Astrocyte (in vitro differentiated cells and primary cell): ENCODE results near the gene BIN2. TPM values are rescaled to one million over a fixed set of nuclear protein-coding genes. Genes with fewer than 3 reads are reported as not detected.
"Not testable (repeated sequence)": the region's sequence is repeated elsewhere in the genome, so short reads cannot be mapped to it uniquely, and the experiment has no call there.

Source experiments
- DNase-seq: peaks from one replicate; pipeline ENCODE4 v3.0.0-alpha.2; 2010; ENCODE audit warnings: low read depth
- FAIRE-seq: peaks from 2 replicates; lab custom pipeline; 2011; peaks lifted over from hg19 to GRCh38; lab: Jason Lieb, UNC
- H2AFZ ChIP-seq: 2 replicates; pipeline ENCODE4 v1.6.0; 2012; ENCODE audit warnings: low read depth, low read length, inconsistent platforms
- H3K27ac ChIP-seq: 2 replicates; pipeline ENCODE4 v1.5.1; 2011; ENCODE audit warnings: low read depth, low read length, inconsistent platforms
- H3K27me3 ChIP-seq: 2 replicates; pipeline ENCODE4 v1.6.0; 2011; ENCODE audit warnings: low read length, inconsistent platforms; ENCODE audit not compliant: insufficient read depth
- H3K36me3 ChIP-seq: 2 replicates; pipeline ENCODE4 v1.5.1; 2011; ENCODE audit warnings: low read length, inconsistent platforms; ENCODE audit not compliant: insufficient read depth
- H3K4me1 ChIP-seq: 2 replicates; pipeline ENCODE4 v1.5.1; 2011; ENCODE audit warnings: low read length, inconsistent platforms; ENCODE audit not compliant: insufficient read depth
- H3K4me2 ChIP-seq: 2 replicates; pipeline ENCODE4 v1.6.0; 2012; ENCODE audit warnings: low read length, inconsistent platforms
- H3K4me3 ChIP-seq: 2 replicates; pipeline ENCODE4 v1.5.1; 2011; ENCODE audit warnings: low read depth, mild to moderate bottlenecking, low read length, inconsistent platforms; ENCODE audit not compliant: insufficient read depth
- H3K79me2 ChIP-seq: 2 replicates; pipeline ENCODE4 v1.6.0; 2012; ENCODE audit warnings: mild to moderate bottlenecking, low read length, inconsistent platforms; ENCODE audit not compliant: insufficient read depth
- H3K9ac ChIP-seq: 2 replicates; pipeline ENCODE4 v1.6.0; 2012; ENCODE audit warnings: mild to moderate bottlenecking, low read length, inconsistent platforms
- H3K9me3 ChIP-seq: 2 replicates; pipeline ENCODE4 v1.5.1; 2012; ENCODE audit warnings: low read depth, mild to moderate bottlenecking, low read length, inconsistent platforms; ENCODE audit not compliant: insufficient read depth
- H4K20me1 ChIP-seq: 2 replicates; pipeline ENCODE4 v1.6.0; 2012; ENCODE audit warnings: low read length, inconsistent platforms; ENCODE audit not compliant: insufficient read depth
- H3K27ac Mint-ChIP-seq: one replicate; pipeline ENCODE4 v1.8.0; 2021; ENCODE audit warnings: mild to moderate bottlenecking, mixed read lengths; ENCODE audit not compliant: unreplicated experiment
- H3K27me3 Mint-ChIP-seq: one replicate; pipeline ENCODE4 v1.8.0; 2021; ENCODE audit warnings: low read depth, mixed read lengths; ENCODE audit not compliant: unreplicated experiment
- H3K36me3 Mint-ChIP-seq: one replicate; pipeline ENCODE4 v1.8.0; 2021; ENCODE audit warnings: low read depth, mixed read lengths; ENCODE audit not compliant: unreplicated experiment
- H3K4me1 Mint-ChIP-seq: one replicate; pipeline ENCODE4 v1.8.0; 2021; ENCODE audit warnings: low read depth, mixed read lengths; ENCODE audit not compliant: unreplicated experiment
- H3K4me3 Mint-ChIP-seq: one replicate; pipeline ENCODE4 v1.8.0; 2021; ENCODE audit warnings: mild to moderate bottlenecking, moderate library complexity, mixed read lengths; ENCODE audit not compliant: unreplicated experiment
- H3K9me3 Mint-ChIP-seq: one replicate; pipeline ENCODE4 v1.8.0; 2021; ENCODE audit warnings: mild to moderate bottlenecking, mixed read lengths; ENCODE audit not compliant: unreplicated experiment
- EZH2 ChIP-seq: IDR thresholded peaks from 2 replicates; pipeline ENCODE4 v1.6.1; 2012; ENCODE audit warnings: mild to moderate bottlenecking, low read length, inconsistent platforms; ENCODE audit not compliant: insufficient read depth
- total RNA-seq: library from RNA; stranded (reverse); gene quantifications from 2 replicates; pipeline ENCODE4 v1.2.1, GENCODE V29; 2021
- TF ChIP-seq, protein P1 (sequence below): IDR thresholded peaks from 2 replicates; pipeline ENCODE4 v1.5.1; 2011; ENCODE audit warnings: low read depth, mild to moderate bottlenecking, inconsistent platforms, low read length, moderate library complexity; ENCODE audit not compliant: insufficient read depth

The BIN2 gene
- total RNA-seq, 1 donor from 2014 or later = not detected

DNA sequence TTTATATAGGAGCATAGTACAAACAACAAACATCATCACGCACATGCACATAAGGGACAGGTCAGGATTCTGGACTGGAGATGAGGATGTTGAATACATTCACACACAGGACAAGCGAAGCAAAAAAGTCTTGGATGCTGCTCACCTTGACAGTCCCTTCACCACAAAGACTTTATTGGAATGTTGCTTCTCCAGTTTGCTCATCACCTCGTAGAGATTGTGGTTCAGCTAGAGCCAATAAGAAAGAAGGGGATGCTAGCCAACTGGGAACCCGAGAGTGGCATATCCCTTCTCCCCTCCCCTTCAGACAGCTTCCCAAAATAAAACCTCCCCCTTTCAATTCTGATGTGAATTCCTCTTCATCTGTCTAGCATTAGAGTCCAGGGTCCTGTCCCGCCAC, 28.3 kb downstream of the BIN2 start:
- no peaks in the 10 kb centered on the region for H3K79me2 ChIP-seq
- Mint-ChIP-seq H3K27me3 (peaks cover 5% of the 10 kb centered on the region), H3K36me3 (no peaks in the 10 kb centered on the region), H3K4me1 (no peaks in the 10 kb centered on the region), H3K27ac (no peak overlapping the region), H3K9me3 (no peaks in the 10 kb centered on the region), H3K4me3 (no peak overlapping the region)
- no peaks in the 10 kb centered on the region for H3K27me3 ChIP-seq
- FAIRE-seq = no peak
- no peak overlapping the region for H3K4me3 ChIP-seq
- TF ChIP-seq EZH2 = no peak
- TF ChIP-seq, protein P1, sequence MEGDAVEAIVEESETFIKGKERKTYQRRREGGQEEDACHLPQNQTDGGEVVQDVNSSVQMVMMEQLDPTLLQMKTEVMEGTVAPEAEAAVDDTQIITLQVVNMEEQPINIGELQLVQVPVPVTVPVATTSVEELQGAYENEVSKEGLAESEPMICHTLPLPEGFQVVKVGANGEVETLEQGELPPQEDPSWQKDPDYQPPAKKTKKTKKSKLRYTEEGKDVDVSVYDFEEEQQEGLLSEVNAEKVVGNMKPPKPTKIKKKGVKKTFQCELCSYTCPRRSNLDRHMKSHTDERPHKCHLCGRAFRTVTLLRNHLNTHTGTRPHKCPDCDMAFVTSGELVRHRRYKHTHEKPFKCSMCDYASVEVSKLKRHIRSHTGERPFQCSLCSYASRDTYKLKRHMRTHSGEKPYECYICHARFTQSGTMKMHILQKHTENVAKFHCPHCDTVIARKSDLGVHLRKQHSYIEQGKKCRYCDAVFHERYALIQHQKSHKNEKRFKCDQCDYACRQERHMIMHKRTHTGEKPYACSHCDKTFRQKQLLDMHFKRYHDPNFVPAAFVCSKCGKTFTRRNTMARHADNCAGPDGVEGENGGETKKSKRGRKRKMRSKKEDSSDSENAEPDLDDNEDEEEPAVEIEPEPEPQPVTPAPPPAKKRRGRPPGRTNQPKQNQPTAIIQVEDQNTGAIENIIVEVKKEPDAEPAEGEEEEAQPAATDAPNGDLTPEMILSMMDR = no peak
- no peak overlapping the region for H3K4me2 ChIP-seq
- H3K4me1 ChIP-seq = no peaks in the 10 kb centered on the region
- H3K36me3 ChIP-seq = no peaks in the 10 kb centered on the region
- no peak overlapping the region for H3K9ac ChIP-seq
- no peaks in the 10 kb centered on the region for H3K9me3 ChIP-seq
- no peak for DNase-seq
- H3K27ac ChIP-seq = no peak overlapping the region
- no peaks in the 10 kb centered on the region for H4K20me1 ChIP-seq
- no peak overlapping the region for H2AFZ ChIP-seq

DNA sequence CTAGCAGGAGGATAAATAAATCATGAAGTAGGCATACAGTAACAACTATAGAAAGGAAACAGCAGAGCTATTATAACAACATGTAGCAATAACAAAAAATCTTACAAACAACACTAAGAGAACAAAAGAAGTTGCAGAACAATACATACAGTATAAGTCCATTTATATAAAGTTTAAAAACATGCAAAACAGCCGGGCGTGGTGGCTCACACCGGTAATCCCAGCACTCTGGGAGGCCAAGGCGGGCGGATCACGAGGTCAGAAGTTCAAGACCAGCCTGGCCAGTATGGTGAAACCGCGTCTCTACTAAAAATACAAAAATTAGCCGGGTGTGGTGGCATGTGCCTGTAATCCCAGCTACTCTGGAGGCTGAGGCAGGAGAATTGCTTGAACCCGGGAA, 29.9 kb downstream of the BIN2 start:
- not testable (repeated sequence) for H3K27me3 ChIP-seq, H3K27ac Mint-ChIP-seq, H3K79me2 ChIP-seq, H3K9me3 ChIP-seq, FAIRE-seq, DNase-seq, H3K9me3 Mint-ChIP-seq, H3K4me2 ChIP-seq, H3K36me3 ChIP-seq, H3K9ac ChIP-seq, H3K4me1 Mint-ChIP-seq, H2AFZ ChIP-seq, H3K4me3 ChIP-seq, H4K20me1 ChIP-seq, H3K36me3 Mint-ChIP-seq, H3K4me3 Mint-ChIP-seq, H3K27me3 Mint-ChIP-seq, H3K4me1 ChIP-seq, H3K27ac ChIP-seq

DNA sequence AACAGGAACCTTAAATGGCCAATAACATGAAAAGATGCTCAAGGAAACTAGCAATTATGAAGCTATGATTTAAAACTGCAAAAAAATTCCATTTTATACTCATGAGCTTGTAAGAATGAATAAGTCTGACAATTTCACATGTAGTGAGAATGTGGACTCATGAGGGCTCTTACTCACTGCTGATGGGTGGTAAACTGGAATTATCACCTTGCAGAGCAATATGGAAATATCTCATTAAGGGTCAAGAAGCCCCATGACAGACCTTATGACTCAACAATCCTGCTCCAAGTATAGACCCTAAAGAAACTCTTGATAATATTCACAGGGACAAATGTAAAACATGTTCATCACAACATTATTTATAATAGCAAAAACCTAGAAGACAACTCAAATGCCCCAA, 30.3 kb downstream of the BIN2 start:
- Histone ChIP-seq H4K20me1 (no peaks in the 10 kb centered on the region), H3K4me1 (no peaks in the 10 kb centered on the region), H3K27me3 (no peaks in the 10 kb centered on the region), H3K4me3 (no peak overlapping the region), H3K36me3 (no peaks in the 10 kb centered on the region), H3K9ac (no peak overlapping the region), H3K79me2 (no peaks in the 10 kb centered on the region), H3K4me2 (no peak overlapping the region), H2AFZ (no peak overlapping the region), H3K27ac (no peak overlapping the region), H3K9me3 (no peaks in the 10 kb centered on the region)
- Mint-ChIP-seq H3K27ac (no peak overlapping the region), H3K36me3 (no peaks in the 10 kb centered on the region), H3K27me3 (no peaks in the 10 kb centered on the region), H3K9me3 (no peaks in the 10 kb centered on the region), H3K4me1 (no peaks in the 10 kb centered on the region), H3K4me3 (no peak overlapping the region)
- no peak for DNase-seq
- no peak for FAIRE-seq
- TF ChIP-seq, protein P1 = no peak
- TF ChIP-seq EZH2 = no peak

DNA sequence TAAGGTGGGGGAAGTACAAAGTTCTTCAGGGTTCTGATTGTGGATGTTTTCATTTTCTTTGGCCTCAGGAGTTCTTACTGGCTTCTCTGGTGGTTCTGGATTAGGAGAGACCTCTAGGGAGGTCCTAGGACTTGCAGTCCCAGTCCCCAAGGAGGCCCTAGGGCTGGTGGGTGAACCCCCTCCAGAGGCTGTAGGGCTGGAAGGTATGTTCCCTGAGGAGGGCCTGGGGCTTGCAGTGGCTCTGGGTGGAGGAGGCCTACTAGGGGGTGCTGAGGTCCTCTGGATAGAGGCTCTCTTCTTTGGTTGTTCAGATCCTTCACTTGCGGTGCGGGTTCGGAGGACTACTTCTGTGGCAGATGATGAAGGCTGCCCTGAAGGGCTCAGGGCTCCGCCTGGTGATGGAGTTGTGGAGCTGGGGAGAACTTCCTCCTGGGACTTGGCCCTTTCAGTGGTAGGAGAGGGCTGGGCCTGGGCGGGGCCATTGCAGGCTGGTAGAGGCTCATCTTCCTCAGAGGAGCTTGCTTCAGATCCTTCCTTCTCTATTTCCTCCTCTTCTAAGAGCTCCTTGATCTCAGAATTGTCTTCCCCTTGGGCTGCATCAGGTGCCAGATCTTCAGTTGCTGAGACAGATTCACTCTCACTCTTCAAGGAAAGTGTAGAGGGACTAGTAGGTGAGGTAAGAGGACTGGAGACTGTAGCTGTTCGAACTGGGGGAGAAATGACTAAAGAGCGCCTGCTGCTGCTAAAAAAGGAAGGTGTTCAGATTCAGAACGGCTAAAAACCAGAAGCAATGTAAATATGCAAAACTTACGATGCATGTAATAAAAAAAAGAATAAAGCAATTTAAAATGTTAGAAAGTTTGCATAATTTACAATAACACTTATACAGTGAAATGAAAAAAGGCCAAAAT, 32.1 kb downstream of the BIN2 start:
- not testable (repeated sequence) for H3K4me2 ChIP-seq, FAIRE-seq, H3K4me1 ChIP-seq, H3K4me3 ChIP-seq, H3K9me3 ChIP-seq, H3K27ac ChIP-seq, H3K9me3 Mint-ChIP-seq, H3K79me2 ChIP-seq, DNase-seq, H3K36me3 Mint-ChIP-seq, H2AFZ ChIP-seq, H3K9ac ChIP-seq, H3K27ac Mint-ChIP-seq, H3K4me1 Mint-ChIP-seq, H4K20me1 ChIP-seq, H3K36me3 ChIP-seq, H3K27me3 ChIP-seq, H3K4me3 Mint-ChIP-seq, H3K27me3 Mint-ChIP-seq
